ENCODE results near the gene HAX1.

The HAX1 gene

DNA sequence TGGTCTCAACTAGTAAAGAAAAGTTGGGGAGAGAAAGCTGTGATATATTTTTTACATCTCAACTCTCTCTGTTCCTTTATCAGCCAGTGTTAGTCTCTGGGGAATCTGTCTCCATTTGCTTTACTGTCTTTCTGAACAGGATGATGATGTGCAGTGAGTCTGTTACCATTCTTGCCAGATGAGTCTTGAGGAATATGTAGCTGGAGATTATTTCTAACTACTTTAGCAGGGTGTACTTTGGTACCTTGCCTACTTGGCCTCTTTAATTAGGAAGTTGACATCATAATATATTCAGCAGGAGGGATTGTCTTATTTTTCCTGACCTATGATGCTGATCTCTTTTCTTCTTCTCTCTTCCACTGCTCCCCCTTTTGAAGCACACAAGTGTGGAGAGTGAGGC, 15.7 kb upstream of the HAX1 start:
- DNase-seq (ENCODE audit: low spot score) = no peak
- TF ChIP-seq, protein P1, sequence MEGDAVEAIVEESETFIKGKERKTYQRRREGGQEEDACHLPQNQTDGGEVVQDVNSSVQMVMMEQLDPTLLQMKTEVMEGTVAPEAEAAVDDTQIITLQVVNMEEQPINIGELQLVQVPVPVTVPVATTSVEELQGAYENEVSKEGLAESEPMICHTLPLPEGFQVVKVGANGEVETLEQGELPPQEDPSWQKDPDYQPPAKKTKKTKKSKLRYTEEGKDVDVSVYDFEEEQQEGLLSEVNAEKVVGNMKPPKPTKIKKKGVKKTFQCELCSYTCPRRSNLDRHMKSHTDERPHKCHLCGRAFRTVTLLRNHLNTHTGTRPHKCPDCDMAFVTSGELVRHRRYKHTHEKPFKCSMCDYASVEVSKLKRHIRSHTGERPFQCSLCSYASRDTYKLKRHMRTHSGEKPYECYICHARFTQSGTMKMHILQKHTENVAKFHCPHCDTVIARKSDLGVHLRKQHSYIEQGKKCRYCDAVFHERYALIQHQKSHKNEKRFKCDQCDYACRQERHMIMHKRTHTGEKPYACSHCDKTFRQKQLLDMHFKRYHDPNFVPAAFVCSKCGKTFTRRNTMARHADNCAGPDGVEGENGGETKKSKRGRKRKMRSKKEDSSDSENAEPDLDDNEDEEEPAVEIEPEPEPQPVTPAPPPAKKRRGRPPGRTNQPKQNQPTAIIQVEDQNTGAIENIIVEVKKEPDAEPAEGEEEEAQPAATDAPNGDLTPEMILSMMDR (IDR thresholded peaks at IDR 0.05; ENCODE audit: borderline replicate concordance, control extremely low read depth, extremely low read depth, insufficient read depth, missing control alignments) = no peak
- in situ Hi-C loops (cut with MboI; ENCODE audit: low sequenced_read_pairs, unreplicated experiment) = no loop called here

DNA sequence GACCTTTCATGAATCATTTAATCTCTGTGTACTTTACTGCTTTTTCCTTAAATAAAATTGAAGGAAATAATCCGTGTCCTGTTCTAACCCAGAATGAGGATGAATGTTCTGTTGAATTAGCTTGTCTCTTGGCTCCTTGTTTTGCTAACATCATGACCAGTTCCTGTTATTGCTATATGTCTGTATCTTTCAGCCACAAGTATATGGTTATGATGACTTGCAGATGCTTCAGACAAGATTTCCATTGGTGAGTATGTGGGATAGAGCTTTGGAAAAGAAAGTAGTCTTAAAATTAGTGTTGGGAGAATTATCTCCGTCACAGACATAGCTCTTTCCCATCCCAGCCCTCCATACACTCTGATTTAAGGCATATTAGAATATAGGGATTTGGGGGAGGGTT, 13.6 kb upstream of the HAX1 start:
- no peak for DNase-seq (ENCODE audit: low spot score)
- in situ Hi-C loops (cut with MboI; ENCODE audit: low sequenced_read_pairs, unreplicated experiment) = no loop called here
- TF ChIP-seq, protein P1 (IDR thresholded peaks at IDR 0.05; ENCODE audit: borderline replicate concordance, control extremely low read depth, extremely low read depth, insufficient read depth, missing control alignments) = no peak

DNA sequence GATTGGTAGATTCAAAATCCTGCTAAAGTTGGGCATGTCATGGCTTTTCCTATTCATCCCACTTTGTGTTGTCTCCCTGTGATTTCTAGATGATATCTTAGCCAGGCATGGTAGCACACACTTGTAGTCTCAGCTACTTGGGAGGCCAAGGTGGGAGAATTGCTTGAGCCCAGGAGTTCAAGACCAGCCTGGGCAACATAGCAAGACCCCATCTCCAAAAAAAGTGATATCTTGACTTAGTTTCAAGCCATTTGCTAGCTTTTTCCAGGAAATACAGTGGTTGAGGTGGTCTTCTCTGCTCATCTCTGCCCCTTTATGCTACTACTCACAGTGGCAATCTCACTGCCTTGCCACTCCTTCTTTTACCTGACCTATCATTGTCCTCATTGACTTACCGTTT, 12.3 kb upstream of the HAX1 start:
- TF ChIP-seq, protein P1 (IDR thresholded peaks at IDR 0.05; ENCODE audit: borderline replicate concordance, control extremely low read depth, extremely low read depth, insufficient read depth, missing control alignments) = no peak
- DNase-seq (ENCODE audit: low spot score) = no peak
- in situ Hi-C loops (cut with MboI; ENCODE audit: low sequenced_read_pairs, unreplicated experiment) = no loop called here

DNA sequence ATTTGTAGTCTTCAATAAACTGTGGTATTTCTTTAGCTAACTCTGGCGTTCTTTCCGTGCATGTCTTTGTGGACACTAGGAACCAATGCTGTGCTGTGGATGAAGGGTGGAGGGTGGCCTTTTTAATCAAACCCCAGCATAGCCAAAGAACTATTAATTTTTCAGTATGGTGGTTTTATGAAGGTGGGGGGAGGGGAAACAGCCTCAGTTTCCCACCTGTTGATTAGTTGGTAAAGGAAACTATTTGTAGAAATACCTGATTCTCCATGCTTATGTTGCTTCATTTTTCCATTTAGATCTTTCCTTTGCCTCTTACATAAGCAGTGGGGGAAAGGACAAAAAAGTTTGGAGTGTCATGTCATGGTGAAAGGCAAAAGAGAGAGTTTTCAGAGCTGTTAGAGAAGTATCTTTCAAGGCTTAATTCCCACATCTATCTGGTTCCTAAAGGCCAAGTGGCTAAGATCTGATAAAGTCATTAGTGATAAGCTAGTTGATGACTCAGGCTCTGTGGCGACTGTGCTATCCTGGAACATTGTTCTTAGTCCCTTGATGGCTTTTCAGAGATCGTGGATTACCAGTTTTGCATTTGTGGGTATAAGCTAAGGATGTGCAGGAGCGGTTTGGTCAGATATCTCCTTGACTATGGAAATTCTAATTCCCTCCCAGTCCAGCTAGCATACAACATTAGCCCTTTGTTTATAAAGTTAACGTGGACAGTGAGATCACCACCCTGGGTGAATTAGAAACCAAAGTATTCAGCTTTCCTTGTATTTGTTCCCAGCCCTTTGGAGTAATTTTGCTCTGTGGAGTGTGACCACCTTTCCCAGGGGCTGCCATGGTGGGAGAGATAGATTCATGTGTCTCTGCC, 8.7 kb upstream of the HAX1 start:
- no peak for DNase-seq (ENCODE audit: low spot score)
- TF ChIP-seq, protein P1 (IDR thresholded peaks at IDR 0.05; ENCODE audit: borderline replicate concordance, control extremely low read depth, extremely low read depth, insufficient read depth, missing control alignments) = no peak
- in situ Hi-C loops (cut with MboI; ENCODE audit: low sequenced_read_pairs, unreplicated experiment) = no loop called here

DNA sequence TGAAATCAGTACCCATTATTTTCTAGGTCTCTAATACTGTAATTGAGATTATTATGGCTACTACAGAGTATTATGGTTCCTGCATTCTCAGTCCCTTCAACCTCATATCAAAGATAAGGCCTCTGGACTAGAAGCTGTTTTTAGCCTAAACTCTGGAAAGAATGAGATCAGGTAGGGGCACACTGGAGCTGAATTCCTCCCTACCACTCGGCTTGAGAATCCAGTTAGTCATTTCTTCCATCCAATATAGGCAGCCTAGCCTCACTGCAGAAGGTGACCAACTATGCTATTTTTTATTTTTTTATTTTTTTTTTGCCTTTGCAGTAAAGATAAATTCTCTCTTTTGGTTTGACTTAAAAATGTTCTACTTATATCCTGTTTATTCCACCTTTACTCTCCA, 8.0 kb upstream of the HAX1 start:
- TF ChIP-seq, protein P1 (IDR thresholded peaks at IDR 0.05; ENCODE audit: borderline replicate concordance, control extremely low read depth, extremely low read depth, insufficient read depth, missing control alignments) = no peak
- DNase-seq (ENCODE audit: low spot score) = no peak
- in situ Hi-C loops (cut with MboI; ENCODE audit: low sequenced_read_pairs, unreplicated experiment) = no loop called here

DNA sequence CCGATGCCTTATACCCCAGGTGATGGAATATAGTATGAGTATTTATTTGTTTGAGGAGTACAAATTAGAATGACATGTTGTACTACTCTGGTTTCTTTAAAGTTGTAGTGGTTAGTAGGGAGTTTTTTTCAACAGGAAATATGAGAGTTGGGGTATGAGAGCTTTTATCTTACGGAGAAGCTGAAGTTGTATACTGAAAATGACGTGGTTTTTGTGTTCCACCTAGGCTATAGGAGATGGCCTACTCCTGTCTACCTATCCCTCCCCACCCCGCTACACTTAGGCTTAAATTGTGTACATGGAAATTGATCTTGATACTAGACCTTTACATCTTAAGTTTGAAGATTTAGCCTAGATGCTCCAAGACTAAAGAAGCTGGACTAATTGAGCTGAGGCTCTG, 6.8 kb upstream of the HAX1 start:
- TF ChIP-seq, protein P1 (IDR thresholded peaks at IDR 0.05; ENCODE audit: borderline replicate concordance, control extremely low read depth, extremely low read depth, insufficient read depth, missing control alignments) = no peak
- in situ Hi-C loops (cut with MboI; ENCODE audit: low sequenced_read_pairs, unreplicated experiment) = no loop called here
- no peak for DNase-seq (ENCODE audit: low spot score)
